Adrenal gland (tissue), 5 donors: ENCODE results near the gene HCCS.

Source experiments
- CTCF ChIP-seq, 6 experiments: fragments of 450-650 bp in 4 of 6; fragments of 200-600 bp in 2 of 6; sonication (generic) in 1 of 6; IDR thresholded peaks; 1 replicate in 5 of 6; 2 replicates in 1 of 6; pipeline versions ENCODE4 v1.5.1 to v1.8.0; 2016 to 2021; ENCODE audit warnings: antibody characterized with exemption in 6 of 6, mild to moderate bottlenecking in 2 of 6, moderate library complexity in 1 of 6
- POLR2A ChIP-seq, 2 donors: fragments of 450-650 bp; IDR thresholded peaks; one replicate each; pipeline ENCODE4 v1.6.1; 2017; ENCODE audit warnings: antibody characterized with exemption in 2 of 2, mild to moderate bottlenecking in 2 of 2, moderate library complexity in 1 of 2
- donor health status: DM: no; HTN: no; CAD: no.

DNA sequence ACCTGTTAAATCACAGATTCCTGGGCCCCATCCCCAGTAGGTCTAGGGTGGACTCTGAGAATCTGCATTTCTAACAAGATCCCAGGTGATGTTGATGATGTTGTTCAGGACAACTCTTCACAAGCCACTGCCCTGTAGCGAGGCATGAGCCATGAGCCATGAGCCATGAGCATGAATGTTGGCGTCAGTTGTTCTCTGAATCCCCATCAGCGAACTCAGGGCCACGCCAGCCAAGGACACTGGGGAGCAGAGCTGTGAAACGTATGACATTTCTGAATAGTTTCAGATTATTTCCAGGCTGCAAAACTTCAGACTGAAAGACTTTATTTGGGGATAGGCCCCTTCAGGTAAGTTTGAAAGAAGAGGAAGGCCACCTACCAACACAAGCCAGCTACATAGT lies 46.9 kb upstream of the HCCS start:
- TF ChIP-seq CTCF (IDR thresholded peaks at IDR 0.05) (no peak), POLR2A (IDR thresholded peaks at IDR 0.05) (no peak)
